Testis (tissue), 2 donors: ENCODE measurements around the gene KIAA1958.

Experiments used
- CTCF ChIP-seq, 3 experiments: fragments of 450-650 bp in 2 of 3; fragments of 200-600 bp in 1 of 3; sonication (generic) in 1 of 3; IDR thresholded peaks; one replicate each; pipeline ENCODE4 v1.5.1; 2016 to 2019; ENCODE audit warnings: antibody characterized with exemption in 3 of 3, mild to moderate bottlenecking in 2 of 3, moderate library complexity in 1 of 3
- POLR2A ChIP-seq: fragments of 450-650 bp; IDR thresholded peaks from one replicate; pipeline ENCODE4 v1.6.1; 2017; ENCODE audit warnings: antibody characterized with exemption, mild to moderate bottlenecking, moderate library complexity

- TF ChIP-seq CTCF (IDR thresholded peaks at IDR 0.05) (no peak), POLR2A (no peak)
These were observed 15.7 kb downstream of the KIAA1958 start for GRCh38 chr9:112502175-112502946.
